Glutamatergic neuron (in vitro differentiated cells): ENCODE results near the gene PRR27. TPM values are rescaled to one million over a fixed set of nuclear protein-coding genes. Genes with fewer than 3 reads are reported as not detected.
"Not testable (repeated sequence)": the region's sequence is repeated elsewhere in the genome, so short reads cannot be mapped to it uniquely, and the experiment has no call there.

Source experiments
- DNase-seq: peaks from one replicate; pipeline ENCODE4 v3.0.0; 2022
- H3K27ac Mint-ChIP-seq: one replicate; pipeline ENCODE4 v1.8.0; 2020; ENCODE audit warnings: mild to moderate bottlenecking, mixed read lengths, inconsistent platforms; ENCODE audit not compliant: unreplicated experiment
- H3K27me3 Mint-ChIP-seq: one replicate; pipeline ENCODE4 v1.8.0; 2020; ENCODE audit warnings: mild to moderate bottlenecking, moderate library complexity, mixed read lengths, inconsistent platforms; ENCODE audit not compliant: unreplicated experiment
- H3K36me3 Mint-ChIP-seq: one replicate; pipeline ENCODE4 v1.8.0; 2020; ENCODE audit warnings: mild to moderate bottlenecking, mixed read lengths, inconsistent platforms; ENCODE audit not compliant: unreplicated experiment
- H3K4me1 Mint-ChIP-seq: one replicate; pipeline ENCODE4 v1.8.0; 2020; ENCODE audit warnings: mild to moderate bottlenecking, low read depth, mixed read lengths, inconsistent platforms; ENCODE audit not compliant: unreplicated experiment
- H3K4me3 Mint-ChIP-seq: one replicate; pipeline ENCODE4 v1.8.0; 2020; ENCODE audit warnings: mild to moderate bottlenecking, mixed read lengths, inconsistent platforms; ENCODE audit not compliant: unreplicated experiment
- H3K9me3 Mint-ChIP-seq: one replicate; pipeline ENCODE4 v1.8.0; 2020; ENCODE audit warnings: mild to moderate bottlenecking, moderate library complexity, mixed read lengths, inconsistent platforms; ENCODE audit not compliant: unreplicated experiment
- CTCF ChIP-seq: fragments of 200-600 bp; sonication (generic); IDR thresholded peaks from one replicate; pipeline ENCODE4 v1.5.0; 2021; ENCODE audit not compliant: partially characterized antibody, unreplicated experiment
- total RNA-seq: library from RNA; stranded (reverse); fragmentation: NEBNext Ultra II Directional; extraction: Animal tissue kit (Norgen Biotek cat#: 25700); gene quantifications from one replicate; pipeline ENCODE4 v1.2.1, GENCODE V29; 2021; ENCODE audit not compliant: unreplicated experiment

PRR27 gene
- total RNA-seq, 1 donor from 2014 or later: not detected

GRCh38 chr4:70203601-70204000, 49.6 kb downstream of the PRR27 start:
- DNase-seq: no peak
- no peak overlapping the region for H3K4me3 Mint-ChIP-seq

GRCh38 chr4:70212752-70213151, 58.7 kb downstream of the PRR27 start:
- not testable (repeated sequence) for H3K9me3 Mint-ChIP-seq, H3K27me3 Mint-ChIP-seq, DNase-seq, H3K27ac Mint-ChIP-seq, H3K36me3 Mint-ChIP-seq, H3K4me1 Mint-ChIP-seq, H3K4me3 Mint-ChIP-seq

More at GRCh38 chr4:70203601-70204000, 49.6 kb downstream of the PRR27 start:
- TF ChIP-seq CTCF: no peak
- Mint-ChIP-seq H3K9me3 (no peaks in the 10 kb centered on the region), H3K27ac (no peak overlapping the region), H3K27me3 (no peaks in the 10 kb centered on the region), H3K4me1 (no peaks in the 10 kb centered on the region), H3K36me3 (no peaks in the 10 kb centered on the region)

Other genes with a start within 250 kb of the PRR27 start
- gene CSN1S1, start 223.2 kb upstream of the PRR27 start, total RNA-seq: not detected
- not detected for gene CSN2, start 188.5 kb upstream of the PRR27 start, total RNA-seq
- not detected for gene STATH, start 158.3 kb upstream of the PRR27 start, total RNA-seq
- gene HTN3, start 125.8 kb upstream of the PRR27 start, total RNA-seq: not detected
- gene HTN1, start 103.8 kb upstream of the PRR27 start, total RNA-seq: not detected
- not detected for gene ODAM, start 41.5 kb downstream of the PRR27 start, total RNA-seq
- gene FDCSP, start 71.9 kb downstream of the PRR27 start, total RNA-seq: not detected
- not detected for gene CSN3, start 88.4 kb downstream of the PRR27 start, total RNA-seq
- not detected for gene CABS1, start 180.7 kb downstream of the PRR27 start, total RNA-seq
- gene SMR3A, start 206.5 kb downstream of the PRR27 start, total RNA-seq: not detected
- not detected for gene SMR3B, start 228.9 kb downstream of the PRR27 start, total RNA-seq
- not detected for gene OPRPN, start 243.7 kb downstream of the PRR27 start, total RNA-seq